Mononuclear cell (primary cell): Measurements from ENCODE around the gene ADARB2. TPM values are rescaled to one million over a fixed set of nuclear protein-coding genes. Genes with fewer than 3 reads are reported as not detected.
"Not testable (repeated sequence)": the region's sequence is repeated elsewhere in the genome, so short reads cannot be mapped to it uniquely, and the experiment has no call there.

Experiments used
- H3K27me3 ChIP-seq: 2 replicates; pipeline ENCODE4 v1.6.0; 2011; ENCODE audit warnings: low read length, control low read depth; ENCODE audit not compliant: insufficient read depth
- H3K4me1 ChIP-seq: 2 replicates; pipeline ENCODE4 v1.5.1; 2011; ENCODE audit warnings: mild to moderate bottlenecking, low read length, control low read depth; ENCODE audit not compliant: insufficient read depth
- H3K4me3 ChIP-seq: 2 replicates; pipeline ENCODE4 v1.5.1; 2011; ENCODE audit warnings: mild to moderate bottlenecking, low read length, moderate library complexity
- H3K9me3 ChIP-seq: 2 replicates; pipeline ENCODE4 v1.5.1; 2011; ENCODE audit warnings: low read depth, mild to moderate bottlenecking, control low read depth, low read length
- total RNA-seq: library from RNA; depleted of rRNA; stranded (reverse); fragments of >200 nt; gene quantifications from one replicate; pipeline ENCODE4 v1.2.3, GENCODE V29; 2012

The ADARB2 gene
- total RNA-seq, 1 donor: under 0.01 TPM

DNA sequence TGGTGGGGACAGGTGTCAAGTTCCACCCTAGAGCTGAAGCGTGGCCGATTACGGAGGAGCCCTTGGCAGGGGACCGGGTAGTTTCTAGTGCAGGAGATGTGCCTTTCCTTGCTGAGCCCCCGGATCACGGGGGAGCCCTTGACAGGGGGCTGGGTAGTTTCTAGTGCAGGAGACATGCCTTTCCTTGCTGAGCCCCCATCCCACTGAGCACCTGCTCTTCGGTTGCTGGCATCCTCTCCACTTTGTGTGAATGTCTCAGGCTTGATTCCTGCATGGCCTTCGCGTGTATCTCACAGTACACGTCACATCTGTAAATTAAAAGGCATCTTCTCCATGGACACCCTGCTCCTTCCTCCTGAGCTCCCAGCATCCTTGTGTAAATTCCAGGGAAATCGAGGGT is 263.5 kb downstream of the ADARB2 start:
- Histone ChIP-seq H3K4me3 (no peak overlapping the region), H3K9me3 (no peaks in the 10 kb centered on the region), H3K4me1 (no peaks in the 10 kb centered on the region), H3K27me3 (no peaks in the 10 kb centered on the region)

DNA sequence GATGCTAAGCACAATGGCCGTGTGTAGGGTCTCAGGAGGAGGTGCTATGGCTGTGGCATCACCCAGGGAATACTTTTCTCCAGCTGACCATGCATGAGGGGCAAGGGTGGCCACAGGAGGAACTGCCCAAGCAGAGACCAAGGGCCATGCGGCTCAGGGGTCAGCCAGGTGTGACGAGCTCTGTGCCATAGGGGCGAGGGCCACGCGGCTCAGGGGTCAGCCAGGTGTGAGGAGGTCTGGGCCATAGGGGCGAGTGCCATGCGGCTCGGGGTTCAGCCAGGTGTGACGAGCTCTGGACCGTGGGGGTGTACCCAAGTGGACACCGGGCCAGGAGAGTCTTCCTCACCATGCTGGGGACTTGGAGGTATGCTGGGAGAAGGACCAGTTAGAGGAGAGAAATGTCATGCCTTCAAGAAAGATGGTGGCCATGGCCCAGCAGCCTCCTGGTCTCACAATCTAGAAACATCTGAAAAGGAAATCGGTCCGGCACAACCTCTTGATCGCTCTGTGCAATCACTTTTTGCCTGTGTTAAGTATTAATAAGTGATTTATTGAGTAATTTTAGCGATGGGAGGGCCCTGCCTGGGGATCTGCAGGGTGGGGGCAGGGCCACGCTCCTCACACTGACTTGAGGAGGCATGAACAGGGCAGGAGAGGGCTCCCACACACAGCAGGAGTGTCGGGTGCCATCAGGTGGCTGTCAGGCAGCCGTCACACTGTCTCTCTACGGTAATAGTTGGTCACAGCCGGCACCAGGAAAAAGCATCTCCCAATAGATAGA is 265.0 kb downstream of the ADARB2 start:
- Histone ChIP-seq H3K27me3 (no peaks in the 10 kb centered on the region), H3K4me1 (no peaks in the 10 kb centered on the region), H3K4me3 (no peak overlapping the region), H3K9me3 (no peaks in the 10 kb centered on the region)

- no peaks in the 10 kb centered on the region for H3K9me3 ChIP-seq
- H3K27me3 ChIP-seq: no peaks in the 10 kb centered on the region
- H3K4me3 ChIP-seq: no peak overlapping the region
- no peaks in the 10 kb centered on the region for H3K4me1 ChIP-seq
Measured at GRCh38 chr10:1468811-1469210, 268.5 kb downstream of the ADARB2 start.

DNA sequence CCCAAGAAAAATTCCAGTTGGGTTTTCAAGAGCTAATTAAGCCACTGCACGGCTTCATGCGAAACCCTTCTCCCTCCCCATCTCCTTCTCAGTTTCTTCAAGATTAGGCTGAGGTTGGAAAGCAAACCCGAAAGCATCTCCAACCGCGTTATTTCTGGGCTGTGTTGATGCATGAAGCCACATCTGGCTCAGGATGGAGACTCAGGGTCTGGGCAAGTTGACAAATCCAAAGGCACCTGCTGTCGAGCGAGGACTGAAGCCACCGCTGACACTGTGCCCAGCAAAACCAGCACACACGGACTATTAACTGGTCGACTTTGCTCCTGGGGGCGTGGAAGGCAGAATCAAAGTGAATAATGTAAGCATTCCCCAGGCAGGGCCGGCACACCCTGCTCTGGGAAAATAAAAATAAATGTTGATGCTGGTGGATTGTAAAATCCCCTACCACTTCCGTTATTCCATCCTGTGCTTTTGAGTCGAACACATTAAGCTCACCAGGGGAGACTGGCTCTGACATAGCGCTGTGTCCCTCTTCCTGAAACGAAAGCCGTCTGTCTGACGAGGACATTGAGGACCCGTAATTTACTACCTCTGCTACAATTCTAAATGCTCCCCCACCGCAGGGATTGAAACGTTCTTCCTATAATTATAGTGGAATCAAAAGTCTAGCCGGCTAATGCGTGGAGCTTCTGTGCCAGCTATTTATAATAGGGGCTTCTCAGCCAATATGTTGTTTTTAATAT is 269.8 kb downstream of the ADARB2 start:
- H3K9me3 ChIP-seq: no peaks in the 10 kb centered on the region
- H3K4me1 ChIP-seq: no peaks in the 10 kb centered on the region
- no peak overlapping the region for H3K4me3 ChIP-seq
- no peaks in the 10 kb centered on the region for H3K27me3 ChIP-seq

GRCh38 chr10:1465993-1466764 is 271.1 kb downstream of the ADARB2 start:
- Histone ChIP-seq H3K4me3 (no peak overlapping the region), H3K9me3 (no peaks in the 10 kb centered on the region)

DNA sequence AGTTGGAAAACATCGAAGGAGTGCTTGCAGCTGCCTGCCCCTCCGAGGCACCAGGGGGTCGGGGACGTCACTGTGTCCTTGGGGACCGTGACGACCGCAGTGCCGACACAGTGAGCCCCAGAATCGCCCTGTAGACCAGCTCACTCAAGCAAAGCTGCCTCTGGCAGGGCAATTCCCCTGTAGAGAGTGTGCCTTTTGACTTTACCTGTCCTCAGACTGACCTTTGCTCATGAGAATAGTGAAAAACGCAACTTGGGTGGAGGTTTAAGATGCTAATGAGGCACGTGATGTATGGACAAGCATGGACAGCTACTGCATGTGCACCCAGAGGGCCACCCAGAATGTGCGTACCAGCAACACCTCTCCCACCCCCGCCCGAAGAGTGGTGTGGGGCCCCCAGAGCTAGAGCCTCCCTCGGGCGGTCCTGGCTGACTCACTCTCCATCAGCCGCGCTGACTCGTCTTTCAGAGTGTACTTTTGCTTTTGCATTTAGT is 271.9 kb downstream of the ADARB2 start:
- Histone ChIP-seq H3K4me1 (no peaks in the 10 kb centered on the region), H3K9me3 (no peaks in the 10 kb centered on the region), H3K27me3 (no peaks in the 10 kb centered on the region), H3K4me3 (no peak overlapping the region)

More at GRCh38 chr10:1465993-1466764, 271.1 kb downstream of the ADARB2 start:
- Histone ChIP-seq H3K4me1 (no peaks in the 10 kb centered on the region), H3K27me3 (no peaks in the 10 kb centered on the region)

DNA sequence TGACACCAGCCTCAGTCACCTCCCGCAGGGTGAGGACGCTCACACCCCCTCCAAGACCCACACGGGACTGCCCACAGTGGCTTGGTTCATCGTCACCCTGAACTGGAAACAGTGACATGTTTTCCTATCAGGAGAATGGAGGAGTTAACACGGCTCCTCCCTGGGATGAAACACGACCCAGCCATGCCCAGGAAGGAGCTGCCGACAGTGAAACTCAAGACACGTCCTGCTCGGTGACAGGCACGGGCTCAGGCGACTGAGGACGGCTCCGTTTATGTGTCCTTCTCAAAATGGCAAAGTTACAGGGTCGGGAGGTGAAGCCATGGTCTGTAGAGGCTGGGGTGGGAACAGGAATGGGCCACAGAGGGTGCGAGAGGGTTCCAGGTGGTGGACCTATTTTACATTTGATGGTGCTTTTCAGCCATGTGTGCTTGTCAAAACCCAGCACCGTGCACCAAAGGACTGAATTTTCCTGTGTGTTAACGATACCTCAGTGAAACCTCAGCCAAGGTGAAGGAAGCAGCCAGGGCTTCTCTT is 272.4 kb downstream of the ADARB2 start:
- H3K4me1 ChIP-seq: no peaks in the 10 kb centered on the region
- no peak overlapping the region for H3K4me3 ChIP-seq
- no peaks in the 10 kb centered on the region for H3K27me3 ChIP-seq
- no peaks in the 10 kb centered on the region for H3K9me3 ChIP-seq

DNA sequence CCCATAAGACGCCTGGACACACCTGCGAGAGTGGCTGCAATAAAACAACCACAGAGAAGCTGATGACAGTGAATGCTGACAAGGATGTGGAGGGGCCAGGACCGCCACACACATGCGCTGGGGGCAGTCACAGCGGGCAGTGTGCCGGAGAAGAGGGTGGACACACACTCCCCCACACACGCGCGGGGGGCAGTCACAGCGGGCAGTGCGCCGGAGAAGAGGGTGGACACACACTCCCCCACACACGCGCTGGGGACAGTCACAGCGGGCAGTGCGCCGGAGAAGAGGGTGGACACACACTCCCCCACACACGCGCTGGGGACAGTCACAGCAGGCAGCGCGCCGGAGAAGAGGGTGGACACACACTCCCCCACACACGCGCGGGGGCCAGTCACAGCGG is 273.4 kb downstream of the ADARB2 start:
- not testable (repeated sequence) for H3K9me3 ChIP-seq, H3K4me3 ChIP-seq, H3K4me1 ChIP-seq, H3K27me3 ChIP-seq

DNA sequence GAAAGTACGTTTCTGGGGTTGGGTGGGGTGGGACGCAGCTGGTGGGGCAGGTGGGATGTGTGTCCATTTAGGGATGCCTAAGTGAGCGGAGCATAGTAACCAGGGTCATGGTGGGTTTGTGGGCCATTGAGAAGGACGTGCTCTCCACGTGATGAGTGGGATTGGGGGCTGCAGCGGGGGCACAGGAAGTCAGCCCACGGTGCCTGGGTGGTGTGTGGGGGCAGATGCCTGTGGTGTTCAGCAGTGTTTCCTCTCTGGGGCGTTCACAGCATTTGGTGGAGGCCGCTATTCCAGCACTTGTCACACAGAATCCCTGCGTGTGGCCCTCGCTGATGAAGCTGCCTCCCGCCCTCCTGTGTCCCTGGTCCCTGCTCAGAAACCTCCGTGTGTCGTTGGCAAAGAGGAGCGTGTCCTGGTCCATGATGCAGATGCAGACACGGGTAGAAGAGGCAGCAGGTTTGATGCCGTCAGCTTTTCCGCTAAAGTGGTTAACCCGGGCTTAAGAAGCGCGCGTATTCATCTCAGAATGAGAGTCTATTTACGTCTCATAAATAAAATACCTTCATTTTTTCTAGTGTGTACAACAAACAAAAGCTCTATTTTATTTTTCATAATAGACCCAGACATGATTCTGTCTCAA is 274.2 kb downstream of the ADARB2 start:
- Histone ChIP-seq H3K9me3 (no peaks in the 10 kb centered on the region), H3K4me3 (no peak overlapping the region), H3K4me1 (no peaks in the 10 kb centered on the region), H3K27me3 (no peaks in the 10 kb centered on the region)

DNA sequence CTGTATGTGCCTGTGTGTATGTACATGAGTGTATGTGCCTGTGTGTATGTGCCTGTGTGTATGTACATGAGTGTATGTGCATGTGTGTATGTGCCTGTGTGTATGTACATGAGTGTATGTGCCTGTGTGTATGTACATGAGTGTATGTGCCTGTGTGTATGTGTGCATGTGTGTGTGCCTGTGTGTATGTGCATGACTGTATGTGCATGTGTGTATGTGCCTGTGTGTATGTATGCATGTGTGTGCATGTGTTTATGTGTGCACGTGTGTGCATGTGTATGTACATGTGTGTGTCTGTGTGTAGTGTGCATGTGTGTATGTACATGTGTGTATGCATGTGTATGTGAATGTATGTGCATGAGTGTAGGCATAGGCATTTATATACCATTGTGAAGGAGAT is 274.8 kb downstream of the ADARB2 start:
- H3K9me3 ChIP-seq: no peaks in the 10 kb centered on the region
- no peak overlapping the region for H3K4me3 ChIP-seq
- no peaks in the 10 kb centered on the region for H3K27me3 ChIP-seq
- no peaks in the 10 kb centered on the region for H3K4me1 ChIP-seq

DNA sequence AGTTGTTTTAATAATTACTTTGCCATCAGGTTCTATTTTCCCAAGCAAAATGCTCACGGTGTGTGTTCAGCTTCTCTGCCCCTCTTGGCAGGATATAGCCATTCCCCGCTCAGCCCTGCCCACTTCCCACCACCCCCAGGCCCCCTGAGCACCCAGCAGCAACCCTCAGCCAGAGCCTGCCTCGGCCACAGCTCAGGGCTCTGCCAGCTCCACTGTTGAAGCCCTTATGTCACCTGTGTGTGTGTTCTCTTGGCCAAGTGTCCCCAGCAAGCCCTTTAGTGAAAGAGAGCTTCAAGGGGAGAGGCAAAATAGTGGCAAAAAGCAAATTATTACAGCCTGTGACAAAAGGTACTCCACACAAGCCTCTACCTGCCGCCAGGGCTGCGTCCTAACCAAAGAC is 275.3 kb downstream of the ADARB2 start:
- Histone ChIP-seq H3K27me3 (no peaks in the 10 kb centered on the region), H3K4me3 (no peak overlapping the region), H3K9me3 (no peaks in the 10 kb centered on the region), H3K4me1 (no peaks in the 10 kb centered on the region)

- no peaks in the 10 kb centered on the region for H3K4me1 ChIP-seq
- H3K27me3 ChIP-seq: no peaks in the 10 kb centered on the region
- no peaks in the 10 kb centered on the region for H3K9me3 ChIP-seq
- no peak overlapping the region for H3K4me3 ChIP-seq
Measured at GRCh38 chr10:1461016-1461415, 276.3 kb downstream of the ADARB2 start.

- H3K4me3 ChIP-seq, H3K27me3 ChIP-seq, H3K9me3 ChIP-seq, H3K4me1 ChIP-seq: not testable (repeated sequence)
Measured at GRCh38 chr10:1459664-1460063, 277.7 kb downstream of the ADARB2 start.

DNA sequence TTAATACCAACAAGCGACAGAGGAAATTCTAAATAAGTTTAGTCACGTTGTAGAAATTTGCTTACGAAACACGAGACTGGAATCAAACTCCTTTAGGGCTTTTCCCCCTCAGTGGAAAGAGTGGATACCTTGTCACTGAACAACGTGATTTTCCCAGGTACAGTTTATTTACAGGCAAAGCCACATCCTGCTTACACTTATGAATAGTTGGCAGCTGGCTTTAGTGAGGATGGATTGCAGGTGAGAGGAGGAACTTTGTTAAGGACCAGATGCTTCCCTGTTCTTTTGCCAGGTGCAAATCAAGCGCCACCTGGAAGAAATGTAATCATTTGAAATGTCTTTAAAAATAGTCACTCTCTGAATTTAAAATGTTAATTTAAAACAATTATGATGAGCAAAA is 282.4 kb downstream of the ADARB2 start:
- H3K4me3 ChIP-seq: no peak overlapping the region
- no peaks in the 10 kb centered on the region for H3K27me3 ChIP-seq
- no peaks in the 10 kb centered on the region for H3K9me3 ChIP-seq
- no peaks in the 10 kb centered on the region for H3K4me1 ChIP-seq
